Retinal pigment epithelial cell (primary cell): ENCODE measurements around the gene MAP4K3.

Source experiments
- DNase-seq: peaks from one replicate; pipeline ENCODE4 v3.0.0-alpha.2; 2010; ENCODE audit warnings: low read depth
- H3K4me3 ChIP-seq: 2 replicates; pipeline ENCODE4 v1.5.1; 2011; ENCODE audit warnings: mild to moderate bottlenecking, low read length, control low read depth, moderate library complexity
- TF ChIP-seq, protein P1 (sequence below): conservative IDR thresholded peaks from 2 replicates; pipeline ENCODE4 v1.5.1; 2011; ENCODE audit warnings: low read depth, low read length, control low read depth, inconsistent platforms

The MAP4K3 gene

GRCh38 chr2:39433586-39434195 lies 3.4 kb downstream of the MAP4K3 start:
- no peak overlapping the region for H3K4me3 ChIP-seq
- TF ChIP-seq, protein P1, sequence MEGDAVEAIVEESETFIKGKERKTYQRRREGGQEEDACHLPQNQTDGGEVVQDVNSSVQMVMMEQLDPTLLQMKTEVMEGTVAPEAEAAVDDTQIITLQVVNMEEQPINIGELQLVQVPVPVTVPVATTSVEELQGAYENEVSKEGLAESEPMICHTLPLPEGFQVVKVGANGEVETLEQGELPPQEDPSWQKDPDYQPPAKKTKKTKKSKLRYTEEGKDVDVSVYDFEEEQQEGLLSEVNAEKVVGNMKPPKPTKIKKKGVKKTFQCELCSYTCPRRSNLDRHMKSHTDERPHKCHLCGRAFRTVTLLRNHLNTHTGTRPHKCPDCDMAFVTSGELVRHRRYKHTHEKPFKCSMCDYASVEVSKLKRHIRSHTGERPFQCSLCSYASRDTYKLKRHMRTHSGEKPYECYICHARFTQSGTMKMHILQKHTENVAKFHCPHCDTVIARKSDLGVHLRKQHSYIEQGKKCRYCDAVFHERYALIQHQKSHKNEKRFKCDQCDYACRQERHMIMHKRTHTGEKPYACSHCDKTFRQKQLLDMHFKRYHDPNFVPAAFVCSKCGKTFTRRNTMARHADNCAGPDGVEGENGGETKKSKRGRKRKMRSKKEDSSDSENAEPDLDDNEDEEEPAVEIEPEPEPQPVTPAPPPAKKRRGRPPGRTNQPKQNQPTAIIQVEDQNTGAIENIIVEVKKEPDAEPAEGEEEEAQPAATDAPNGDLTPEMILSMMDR = no peak
- DNase-seq = no peak

DNA sequence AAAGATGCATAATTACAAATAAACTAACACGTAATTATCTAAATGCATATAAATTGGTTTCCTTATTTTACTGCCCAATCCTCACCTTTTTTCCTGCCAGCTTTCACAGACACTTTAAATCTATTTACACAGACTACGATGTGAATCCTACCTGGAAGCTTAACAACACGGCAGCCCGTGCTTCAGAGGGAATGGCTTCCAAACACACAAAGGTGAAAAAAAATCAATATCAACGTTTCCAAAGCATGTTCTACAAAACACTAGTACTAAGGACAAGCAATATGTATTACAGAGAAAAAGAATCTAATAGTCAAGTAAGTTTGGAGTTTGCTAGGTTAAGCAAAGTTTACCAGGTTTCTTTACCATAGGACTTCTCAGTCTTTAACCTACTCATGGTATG lies 4.4 kb downstream of the MAP4K3 start:
- H3K4me3 ChIP-seq = no peak overlapping the region

GRCh38 chr2:39431592-39432316 lies 5.3 kb downstream of the MAP4K3 start:
- no peak for DNase-seq
- H3K4me3 ChIP-seq = no peak overlapping the region
- TF ChIP-seq, protein P1 = no peak

More for the DNA sequence above, 4.4 kb downstream of the MAP4K3 start:
- TF ChIP-seq, protein P1 = no peak
- DNase-seq = no peak

- DNase-seq = no peak
- TF ChIP-seq, protein P1 = no peak
- no peak overlapping the region for H3K4me3 ChIP-seq
These were observed 7.3 kb downstream of the MAP4K3 start for GRCh38 chr2:39429746-39430145.

DNA sequence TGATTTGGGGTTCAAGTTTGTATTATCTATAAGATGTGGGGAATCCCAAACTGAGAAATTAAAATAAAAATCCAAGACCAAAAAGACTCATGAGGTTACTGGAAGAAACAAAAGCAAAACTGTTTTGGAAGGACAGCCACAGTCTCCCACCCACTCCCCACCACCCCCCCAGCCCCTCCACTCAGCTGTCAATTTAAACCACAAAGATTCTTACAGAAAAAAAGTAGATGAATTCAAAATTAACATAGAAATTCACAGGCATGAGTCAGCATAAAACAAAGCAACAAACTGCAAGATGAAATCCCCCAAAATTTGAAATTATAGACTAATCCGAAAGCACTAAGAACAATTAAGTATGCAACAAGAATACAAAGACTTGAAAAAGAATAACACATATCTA lies 12.1 kb downstream of the MAP4K3 start:
- DNase-seq = no peak
- no peak overlapping the region for H3K4me3 ChIP-seq
- TF ChIP-seq, protein P1 = no peak

- TF ChIP-seq, protein P1 = no peak
- DNase-seq = no peak
- H3K4me3 ChIP-seq = no peak overlapping the region
These were observed 14.4 kb downstream of the MAP4K3 start for GRCh38 chr2:39422700-39423099.

DNA sequence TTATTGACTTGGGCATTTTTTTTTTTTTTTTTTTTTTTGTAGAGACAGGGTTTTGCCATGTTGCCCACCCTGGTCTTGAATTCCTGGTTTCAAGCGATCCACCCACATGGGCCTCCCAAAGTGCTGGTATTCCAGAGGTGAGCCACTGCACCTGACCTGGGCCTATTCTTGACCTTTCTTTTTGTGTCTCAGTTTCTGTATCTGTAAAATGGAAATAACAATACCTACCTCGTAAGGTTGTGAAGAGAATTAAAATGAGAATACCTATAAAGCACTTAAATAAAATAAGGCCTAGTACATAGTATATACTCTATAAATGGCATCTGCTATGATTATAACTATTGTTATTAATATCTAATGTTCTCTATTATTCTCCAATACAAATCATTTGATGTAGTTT lies 15.7 kb downstream of the MAP4K3 start:
- no peak for DNase-seq
- no peak overlapping the region for H3K4me3 ChIP-seq
- TF ChIP-seq, protein P1 = no peak
